GM12891 (cell line): ENCODE data around the gene ABT1.

Experiments
- POLR2A ChIP-seq: IDR thresholded peaks from 2 replicates; pipeline ENCODE4 v1.6.1; 2011; ENCODE audit warnings: low read depth, low read length, control low read depth
- POLR2AphosphoS5 ChIP-seq: IDR thresholded peaks from 2 replicates; pipeline ENCODE4 v1.6.1; 2011; ENCODE audit warnings: low read depth, low read length, control low read depth

DNA sequence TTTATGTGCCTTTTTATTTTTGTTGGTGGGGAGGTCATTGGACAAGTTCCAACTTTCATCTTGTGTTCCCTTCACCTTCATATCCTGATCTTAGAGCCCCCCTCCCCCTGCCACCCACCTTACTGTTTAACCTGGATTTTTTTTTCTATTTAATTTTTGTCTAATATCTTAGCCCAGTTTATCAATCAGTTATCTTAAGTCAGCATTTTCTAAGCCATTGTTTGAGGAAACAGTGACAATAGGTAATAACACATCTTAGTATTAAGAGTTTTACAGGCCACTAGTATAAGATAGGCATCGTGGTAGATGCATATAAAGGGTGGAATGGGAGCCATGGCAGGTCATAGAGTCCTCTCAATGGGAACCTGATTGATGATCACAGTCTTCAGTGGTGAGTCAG lies 2.4 kb downstream of the ABT1 start:
- TF ChIP-seq POLR2AphosphoS5 (no peak), POLR2A (no peak)
